ENCODE results near the gene KRTCAP3.
A peak's percentile ranks its signal among the peaks of the same experiment; 100 is the strongest.

The KRTCAP3 gene

DNA sequence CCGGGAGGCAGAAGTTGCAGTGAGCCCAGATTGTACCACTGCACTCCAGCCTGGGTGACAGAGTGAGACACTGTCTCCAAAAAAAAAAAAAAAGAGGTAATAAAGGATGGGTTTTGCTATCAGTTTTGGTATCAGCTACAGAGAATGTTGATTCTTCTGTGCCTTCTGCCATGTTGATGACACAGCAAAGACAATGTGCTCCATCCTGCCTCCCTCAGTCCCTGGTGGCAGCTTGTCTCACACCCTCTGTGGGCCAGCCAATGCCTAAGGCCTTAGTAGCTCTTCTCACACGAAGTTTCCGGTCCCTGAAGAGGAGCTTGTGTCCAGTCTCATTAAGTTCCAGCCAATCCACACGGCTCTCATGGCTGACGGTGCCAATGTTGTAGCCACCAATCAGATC, 29.8 kb downstream of the KRTCAP3 start:
- Mint-ChIP-seq H3K4me3 (no peak overlapping the region), H3K36me3 (peaks cover 2% of the 10 kb centered on the region), H3K27me3 (no peaks in the 10 kb centered on the region), H3K9me3 (ENCODE audit: low read depth) (no peaks in the 10 kb centered on the region), H3K4me1 (ENCODE audit: low read depth) (no peaks in the 10 kb centered on the region), H3K27ac (no peak overlapping the region)

DNA sequence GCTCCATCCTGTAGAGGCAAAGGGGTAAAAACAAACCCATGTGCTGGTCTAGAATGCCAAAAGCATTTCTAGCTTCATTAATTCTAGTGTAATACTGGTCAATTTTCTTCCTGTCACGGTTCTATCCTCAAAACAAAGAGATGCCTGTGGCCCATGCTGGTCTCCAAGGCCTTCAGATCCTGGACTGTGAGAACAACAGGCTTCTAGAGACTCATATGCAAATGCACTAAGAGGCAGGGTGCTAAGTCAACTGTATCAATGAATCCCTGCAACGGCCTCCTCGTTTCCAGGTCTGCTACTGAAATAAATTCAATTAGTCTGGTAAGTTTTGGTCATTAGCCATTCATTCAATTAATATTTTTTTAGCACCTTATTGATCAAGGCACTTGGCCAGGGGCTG, 43.3 kb downstream of the KRTCAP3 start:
- H3K9me3 Mint-ChIP-seq (ENCODE audit: low read depth), result no peaks in the 10 kb centered on the region
- no peak overlapping the region for H3K27ac Mint-ChIP-seq
- peaks cover 15% of the 10 kb centered on the region for H3K4me1 Mint-ChIP-seq (ENCODE audit: low read depth)
- H3K4me3 Mint-ChIP-seq, result no peak overlapping the region
- no peaks in the 10 kb centered on the region for H3K27me3 Mint-ChIP-seq
- peaks cover 11% of the 10 kb centered on the region for H3K36me3 Mint-ChIP-seq

DNA sequence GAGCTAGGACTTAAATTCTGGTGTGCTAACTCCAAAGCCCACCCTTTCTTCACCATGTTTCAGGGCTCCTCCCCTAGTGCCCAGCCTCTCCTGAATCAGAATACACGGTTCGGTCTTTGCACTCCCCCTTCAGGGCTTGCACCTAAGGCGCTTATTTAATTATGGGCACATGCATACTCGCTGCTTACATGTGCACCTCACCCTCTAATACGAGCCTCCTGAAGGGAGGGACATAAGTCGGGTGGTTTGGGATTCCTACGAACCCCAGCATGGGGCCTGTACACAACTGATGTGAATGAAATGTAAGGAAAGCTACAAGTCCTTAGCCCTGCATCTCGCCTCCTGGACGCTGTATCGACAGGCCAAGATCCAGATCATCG, 46.9 kb downstream of the KRTCAP3 start:
- Mint-ChIP-seq H3K4me3 (peak overlapping the region; percentile 84), H3K36me3 (peaks cover 3% of the 10 kb centered on the region), H3K9me3 (ENCODE audit: low read depth) (no peaks in the 10 kb centered on the region), H3K27me3 (peaks cover 5% of the 10 kb centered on the region), H3K4me1 (ENCODE audit: low read depth) (peaks cover 19% of the 10 kb centered on the region), H3K27ac (peak overlapping the region; percentile 71)

DNA sequence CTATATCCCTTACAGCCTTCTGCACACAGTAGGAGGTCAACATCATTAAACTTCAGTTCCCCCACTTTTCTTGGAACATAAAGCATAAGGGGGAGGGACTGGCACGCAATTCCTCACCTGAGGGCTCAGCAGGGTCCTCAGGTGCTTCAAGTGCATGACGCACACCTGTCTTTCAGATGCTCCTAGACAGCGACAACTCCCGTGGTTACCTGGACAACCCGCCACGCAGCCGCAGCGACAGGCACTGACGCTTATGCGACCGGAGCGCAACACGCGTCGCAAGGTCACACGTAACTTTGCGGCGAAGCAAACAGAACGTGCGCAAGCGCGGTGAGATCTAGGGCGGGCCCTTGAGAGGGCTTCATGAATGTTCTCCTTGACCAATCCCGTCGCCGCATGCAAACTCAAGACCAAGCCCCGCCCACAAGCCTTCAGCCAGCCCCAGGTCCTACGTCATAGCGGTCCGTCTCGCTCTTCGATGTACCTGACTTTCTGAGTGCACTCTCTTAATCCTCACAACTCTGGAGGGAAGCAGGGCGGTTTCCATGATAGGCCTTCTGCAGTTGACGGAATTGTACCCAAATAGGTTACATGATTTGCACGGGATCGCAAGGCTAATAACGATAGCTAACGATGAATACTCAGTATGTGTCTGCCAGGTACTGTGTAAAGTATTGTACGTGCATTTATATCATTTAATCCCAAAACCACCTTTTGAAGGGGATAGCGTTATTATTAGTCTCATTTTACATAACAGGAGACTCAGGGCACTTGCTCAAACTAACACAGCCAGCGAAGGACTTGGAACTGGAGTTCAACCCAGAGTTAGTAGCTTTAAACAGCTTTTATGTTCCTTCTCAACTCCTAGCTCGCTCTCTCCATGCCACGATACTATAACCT, 47.6 kb downstream of the KRTCAP3 start, which contains the start of gene IFT172:
Gene IFT172, minus strand, starts transcription at position 246 of the 900 bp plus-strand sequence. Its CDS starts 90 bp downstream, at position 156.
- H3K4me1 Mint-ChIP-seq (ENCODE audit: low read depth), result peaks cover 21% of the 10 kb centered on the region
- no peaks in the 10 kb centered on the region for H3K9me3 Mint-ChIP-seq (ENCODE audit: low read depth)
- H3K36me3 Mint-ChIP-seq, result peaks cover 3% of the 10 kb centered on the region
- H3K4me3 Mint-ChIP-seq, result peak within 1 kb of the TSS; percentile 84
- H3K27me3 Mint-ChIP-seq, result peaks cover 5% of the 10 kb centered on the region
- H3K27ac Mint-ChIP-seq, result peak within 1 kb of the TSS; percentile 71

DNA sequence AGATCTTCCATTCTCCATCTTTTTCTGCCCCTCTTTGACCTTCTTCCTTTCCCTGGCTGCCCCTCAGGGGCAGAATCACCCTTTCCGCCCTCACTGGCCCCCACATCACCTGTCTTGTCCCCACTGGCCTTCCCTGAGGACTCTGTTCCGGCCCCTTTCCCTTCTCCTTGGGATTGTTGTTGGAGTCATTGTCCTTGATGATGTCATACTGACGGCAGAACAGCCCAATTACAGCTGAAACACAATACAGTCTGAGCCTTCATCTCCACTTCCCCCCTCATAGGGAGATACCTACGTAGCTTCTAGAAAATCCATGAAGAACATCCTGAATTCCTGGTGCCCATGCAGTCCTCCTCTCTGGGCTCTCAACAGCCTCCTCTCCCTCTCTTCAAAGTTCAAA, 50.4 kb downstream of the KRTCAP3 start:
- H3K27ac Mint-ChIP-seq, result no peak overlapping the region

DNA sequence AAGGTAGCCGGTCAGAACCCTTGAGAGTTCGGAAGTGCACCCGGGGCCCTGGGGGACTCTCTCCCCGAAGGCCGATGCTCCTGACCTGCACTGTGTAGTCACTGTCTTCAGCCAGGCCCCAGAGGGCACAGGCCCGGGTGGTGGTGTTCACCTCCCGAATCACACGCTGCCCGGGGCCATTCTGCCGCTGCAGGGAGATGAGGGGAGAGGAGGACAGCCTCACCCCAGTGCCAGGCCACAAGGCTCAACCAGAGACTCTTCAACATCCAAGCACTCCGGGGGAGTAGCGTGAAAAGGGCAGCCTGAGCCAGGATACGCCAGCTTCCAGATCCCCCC, 51.7 kb downstream of the KRTCAP3 start:
- peak overlapping the region; percentile 67 for H3K4me3 Mint-ChIP-seq
- H3K27ac Mint-ChIP-seq, result no peak overlapping the region
- peaks cover 23% of the 10 kb centered on the region for H3K27me3 Mint-ChIP-seq
- H3K36me3 Mint-ChIP-seq, result no peaks in the 10 kb centered on the region
- H3K9me3 Mint-ChIP-seq (ENCODE audit: low read depth), result no peaks in the 10 kb centered on the region
- H3K4me1 Mint-ChIP-seq (ENCODE audit: low read depth), result peaks cover 27% of the 10 kb centered on the region

More for the DNA sequence above, 50.4 kb downstream of the KRTCAP3 start:
- Mint-ChIP-seq H3K27me3 (peaks cover 20% of the 10 kb centered on the region), H3K4me3 (no peak overlapping the region), H3K4me1 (ENCODE audit: low read depth) (peaks cover 28% of the 10 kb centered on the region), H3K9me3 (ENCODE audit: low read depth) (no peaks in the 10 kb centered on the region), H3K36me3 (no peaks in the 10 kb centered on the region)

All from activated naive CD8-positive, alpha-beta T cell (primary cell).